Neuronal stem cell (in vitro differentiated cells): ENCODE measurements around the gene ULK4.

Experiments used
- DNase-seq: peaks from one replicate; pipeline ENCODE4 v3.0.0-alpha.2; 2013; ENCODE audit warnings: low spot score
- H2AFZ ChIP-seq: one replicate; pipeline ENCODE4 v1.6.1; 2013; ENCODE audit warnings: mild to moderate bottlenecking, low read length, inconsistent platforms
- H2AK5ac ChIP-seq: 2 replicates; pipeline ENCODE4 v1.6.1; 2013; ENCODE audit warnings: low read depth, mild to moderate bottlenecking, inconsistent platforms, low read length, moderate library complexity, mixed read lengths
- H2BK120ac ChIP-seq: 2 replicates; pipeline ENCODE4 v1.6.1; 2013; ENCODE audit warnings: low read depth, mild to moderate bottlenecking, inconsistent platforms, low read length, moderate library complexity, mixed read lengths
- H2BK12ac ChIP-seq: one replicate; pipeline ENCODE4 v1.6.1; 2013; ENCODE audit warnings: low read length, inconsistent platforms
- H2BK15ac ChIP-seq: 2 replicates; pipeline ENCODE4 v1.6.1; 2013; ENCODE audit warnings: mild to moderate bottlenecking, low read length, inconsistent platforms, mixed read lengths
- H2BK5ac ChIP-seq: one replicate; pipeline ENCODE4 v1.6.1; 2013; ENCODE audit warnings: inconsistent platforms, mild to moderate bottlenecking, low read length, moderate library complexity
- H3K14ac ChIP-seq: one replicate; pipeline ENCODE4 v1.6.1; 2013; ENCODE audit warnings: low read length, inconsistent platforms
- H3K18ac ChIP-seq: 2 replicates; pipeline ENCODE4 v1.6.1; 2013; ENCODE audit warnings: low read length, inconsistent platforms
- H3K23ac ChIP-seq: 2 replicates; pipeline ENCODE4 v1.6.1; 2013; ENCODE audit warnings: low read depth, mild to moderate bottlenecking, mixed read lengths, low read length, inconsistent platforms; ENCODE audit not compliant: poor library complexity
- H3K27ac ChIP-seq: replicated peaks from 3 replicates; pipeline ENCODE4 v1.5.1; 2013; ENCODE audit warnings: low read length, inconsistent platforms
- H3K27me3 ChIP-seq, 3 experiments: 2 replicates each; pipeline ENCODE4 v1.6.1; 2013; ENCODE audit warnings: low read length in 3 of 3, mild to moderate bottlenecking in 2 of 3, inconsistent platforms in 1 of 3, low read depth in 1 of 3, mixed read lengths in 1 of 3, moderate library complexity in 1 of 3; ENCODE audit not compliant: control insufficient read depth in 3 of 3, insufficient read depth in 3 of 3
- H3K36me3 ChIP-seq, 2 donors: replicated peaks in 1 of 2; 2 replicates each; pipeline ENCODE4 v1.6.1; 2013; ENCODE audit warnings: low read length in 2 of 2; ENCODE audit not compliant: control insufficient read depth in 2 of 2, insufficient read depth in 2 of 2
- H3K4ac ChIP-seq: 2 replicates; pipeline ENCODE4 v1.6.1; 2013; ENCODE audit warnings: inconsistent platforms, mild to moderate bottlenecking, low read length, moderate library complexity
- H3K4me1 ChIP-seq, 2 donors: 1 replicate in 1 of 2; 2 replicates in 1 of 2; pipeline ENCODE4 v1.6.1; 2013; ENCODE audit warnings: low read length in 2 of 2, low read depth in 1 of 2; ENCODE audit not compliant: control insufficient read depth in 2 of 2, insufficient read depth in 1 of 2
- H3K4me2 ChIP-seq: one replicate; pipeline ENCODE4 v1.6.1; 2013; ENCODE audit warnings: mild to moderate bottlenecking, low read length, inconsistent platforms; ENCODE audit not compliant: insufficient read depth, poor library complexity, severe bottlenecking
- H3K4me3 ChIP-seq, 2 donors: 2 replicates each; pipeline ENCODE4 v1.5.1; 2013; ENCODE audit warnings: low read length in 2 of 2, mild to moderate bottlenecking in 2 of 2, inconsistent platforms in 1 of 2, moderate library complexity in 1 of 2
- H3K79me1 ChIP-seq: one replicate; pipeline ENCODE4 v1.6.1; 2013; ENCODE audit warnings: low read depth, mild to moderate bottlenecking, inconsistent platforms, low read length, moderate library complexity
- H3K9ac ChIP-seq: one replicate; pipeline ENCODE4 v1.6.1; 2013; ENCODE audit warnings: mild to moderate bottlenecking, low read depth, low read length, inconsistent platforms; ENCODE audit not compliant: poor library complexity
- H3K9me3 ChIP-seq, 2 donors: replicated peaks in 1 of 2; 2 replicates each; pipeline versions ENCODE3 to v1.6.1; 2013; ENCODE audit warnings: low read length in 2 of 2, mild to moderate bottlenecking in 2 of 2, inconsistent platforms in 1 of 2, low read depth in 1 of 2, mixed read lengths in 1 of 2, moderate library complexity in 1 of 2; ENCODE audit not compliant: control insufficient read depth in 2 of 2, insufficient read depth in 1 of 2
- H4K8ac ChIP-seq: one replicate; pipeline ENCODE4 v1.6.1; 2013; ENCODE audit warnings: low read depth, mild to moderate bottlenecking, inconsistent platforms, low read length, moderate library complexity
- H4K91ac ChIP-seq: one replicate; pipeline ENCODE4 v1.6.1; 2013; ENCODE audit warnings: low read length, low read depth, mild to moderate bottlenecking, inconsistent platforms; ENCODE audit not compliant: poor library complexity
- WGBS, 2 donors: extraction: QIAGEN DNeasy Blood & Tissue Kit; methylation state at CpG; one replicate each; pipeline ENCODE4 v1.1.7; 2013; ENCODE audit warnings: missing lambda C conversion rate in 2 of 2, mixed read lengths in 1 of 2; ENCODE audit not compliant: insufficient read length in 2 of 2, insufficient replicate concordance in 1 of 2; ENCODE audit errors: extremely low coverage in 2 of 2; 5-methylcytosine and 5-hydroxymethylcytosine counted together

The ULK4 gene

DNA sequence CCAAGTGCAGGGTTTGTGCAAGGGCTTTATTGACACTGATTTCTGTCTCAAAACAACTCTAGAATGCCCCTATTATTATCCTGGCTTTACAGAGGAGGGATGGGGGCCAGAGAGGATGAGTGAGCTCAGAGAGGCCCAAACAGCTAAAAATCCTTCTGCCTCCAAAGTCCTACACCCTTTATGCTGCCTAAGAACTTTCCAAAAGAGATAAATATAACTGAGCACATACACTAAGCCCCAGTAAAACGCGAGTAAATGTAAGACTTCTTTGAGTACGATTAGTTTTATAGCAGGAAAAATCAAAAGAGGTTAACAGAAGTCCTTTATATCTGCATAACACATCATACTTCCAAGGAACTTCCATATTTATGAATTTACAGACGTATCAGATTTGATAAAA is 613.5 kb downstream of the ULK4 start:
- Histone ChIP-seq H3K27ac (no peak overlapping the region), H4K8ac (no peak overlapping the region), H2BK15ac (no peak overlapping the region), H3K4me2 (no peak overlapping the region), H3K4me1 (no peaks in the 10 kb centered on the region), H3K27me3 (no peaks in the 10 kb centered on the region), H2BK5ac (no peak overlapping the region), H2AFZ (no peak overlapping the region), H3K36me3 (no peaks in the 10 kb centered on the region), H2BK12ac (no peak overlapping the region), H3K18ac (no peak overlapping the region), H3K9ac (no peak overlapping the region), H3K79me1 (no peaks in the 10 kb centered on the region), H3K4me3 (no peak overlapping the region), H2BK120ac (no peak overlapping the region), H3K4ac (no peak overlapping the region), H3K14ac (no peak overlapping the region), H3K9me3 (no peaks in the 10 kb centered on the region), H2AK5ac (no peak overlapping the region), H4K91ac (no peak overlapping the region), H3K23ac (no peak overlapping the region)
- WGBS, 2 donors, result no CpG with 5 or more reads among the region's 4 CpGs
- no peak for DNase-seq

- Histone ChIP-seq H3K36me3 (no peaks in the 10 kb centered on the region), H3K79me1 (no peaks in the 10 kb centered on the region), H3K4me3 (no peak overlapping the region), H3K23ac (no peak overlapping the region), H3K27me3 (no peaks in the 10 kb centered on the region), H3K9me3 (no peaks in the 10 kb centered on the region), H3K9ac (no peak overlapping the region), H3K4me2 (no peak overlapping the region), H3K14ac (no peak overlapping the region), H2AFZ (no peak overlapping the region), H3K4me1 (no peaks in the 10 kb centered on the region), H2BK15ac (no peak overlapping the region), H4K8ac (no peak overlapping the region), H3K27ac (no peak overlapping the region), H3K18ac (no peak overlapping the region), H2BK5ac (no peak overlapping the region), H2AK5ac (no peak overlapping the region), H2BK120ac (no peak overlapping the region), H4K91ac (no peak overlapping the region), H2BK12ac (no peak overlapping the region), H3K4ac (no peak overlapping the region)
- DNase-seq, result no peak
- no CpG with 5 or more reads among the region's 4 CpGs for WGBS, 2 donors
Observed at GRCh38 chr3:41346698-41347270, 615.1 kb downstream of the ULK4 start.

- H3K4me1 ChIP-seq, result peaks cover 0 to 4% of the 10 kb centered on the region in 2 donors
- H2BK5ac ChIP-seq, result no peak overlapping the region
- H2BK15ac ChIP-seq, result no peak overlapping the region
- H3K79me1 ChIP-seq, result no peaks in the 10 kb centered on the region
- WGBS, 2 donors, result no CpG with 5 or more reads among the region's 5 CpGs
- H3K9ac ChIP-seq, result no peak overlapping the region
- no peak overlapping the region for H2AK5ac ChIP-seq
- H3K4ac ChIP-seq, result no peak overlapping the region
- no peak overlapping the region for H2BK12ac ChIP-seq
- no peaks in the 10 kb centered on the region for H3K9me3 ChIP-seq
- no peak overlapping the region for H4K91ac ChIP-seq
- H4K8ac ChIP-seq, result no peak overlapping the region
- H3K14ac ChIP-seq, result no peak overlapping the region
- no peak overlapping the region for H2AFZ ChIP-seq
- H3K27me3 ChIP-seq, result no peaks in the 10 kb centered on the region
- no peak overlapping the region for H3K27ac ChIP-seq
- H3K23ac ChIP-seq, result no peak overlapping the region
- H2BK120ac ChIP-seq, result no peak overlapping the region
- H3K4me3 ChIP-seq, result no peak overlapping the region
- H3K18ac ChIP-seq, result no peak overlapping the region
- no peak overlapping the region for H3K4me2 ChIP-seq
- DNase-seq, result no peak
- no peaks in the 10 kb centered on the region for H3K36me3 ChIP-seq
Observed at GRCh38 chr3:41345788-41346187, 616.1 kb downstream of the ULK4 start.

DNA sequence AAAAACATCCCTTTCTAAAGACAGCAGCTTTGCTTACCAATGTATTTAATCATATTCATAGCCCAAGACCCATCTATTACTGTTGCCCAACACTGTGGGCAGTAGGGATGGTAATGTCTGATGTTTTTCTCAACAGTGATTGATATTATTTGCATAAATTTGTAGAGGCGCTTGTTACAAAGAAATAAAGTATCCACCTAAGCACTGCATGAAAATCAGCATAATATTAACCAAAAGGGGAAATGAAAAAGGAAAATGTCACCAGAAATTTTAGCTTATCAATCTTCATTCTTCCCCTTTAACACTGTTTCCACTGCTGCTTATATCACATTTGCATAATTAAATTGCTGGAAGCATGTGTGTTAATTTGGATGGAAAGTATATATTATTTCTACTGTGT is 622.1 kb downstream of the ULK4 start:
- DNase-seq, result no peak
- Histone ChIP-seq H2BK120ac (no peak overlapping the region), H2AFZ (no peak overlapping the region), H4K8ac (no peak overlapping the region), H2BK5ac (no peak overlapping the region), H2BK15ac (no peak overlapping the region), H3K27ac (no peak overlapping the region), H3K18ac (no peak overlapping the region), H4K91ac (no peak overlapping the region), H3K4me3 (no peak overlapping the region), H3K4me2 (no peak overlapping the region), H3K79me1 (no peaks in the 10 kb centered on the region), H2AK5ac (no peak overlapping the region), H3K23ac (no peak overlapping the region), H3K4me1 (peaks cover 0 to 5% of the 10 kb centered on the region in 2 donors), H2BK12ac (no peak overlapping the region), H3K36me3 (no peaks in the 10 kb centered on the region), H3K4ac (no peak overlapping the region), H3K9ac (no peak overlapping the region), H3K27me3 (no peaks in the 10 kb centered on the region), H3K9me3 (no peaks in the 10 kb centered on the region), H3K14ac (no peak overlapping the region)
- WGBS, 2 donors, result no CpG with 5 or more reads among the region's 1 CpG
